Measurements from ENCODE around the gene TMEM98.
A peak's percentile ranks its signal among the peaks of the same experiment; 100 is the strongest.
"Not testable (repeated sequence)": the region's sequence is repeated elsewhere in the genome, so short reads cannot be mapped to it uniquely, and the experiment has no call there.

TMEM98 gene

DNA sequence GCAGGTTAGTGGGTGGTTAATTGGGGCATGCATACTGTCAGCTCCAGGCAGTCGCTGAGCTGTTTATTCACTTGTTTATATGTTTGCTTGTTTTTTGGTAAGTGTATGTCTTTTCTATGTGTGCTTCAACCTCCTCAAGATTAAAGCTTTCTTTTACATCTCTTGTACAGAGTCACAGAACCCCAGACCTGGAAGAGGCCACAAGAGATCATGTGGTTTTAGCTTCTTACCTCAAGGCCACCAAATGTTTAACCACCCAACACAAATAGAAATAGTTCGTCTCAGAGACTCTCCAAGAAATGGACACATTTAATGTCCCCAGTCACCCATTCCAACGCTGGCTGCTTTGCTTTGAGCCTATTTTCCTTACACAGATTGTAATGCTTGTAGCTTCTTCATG is 11.8 kb upstream of the TMEM98 start:
- DNase-seq, result no peak

- DNase-seq, result no peak
Measured at GRCh38 chr17:32917081-32917480, 10.9 kb upstream of the TMEM98 start.

GRCh38 chr17:32917842-32918241 is 10.1 kb upstream of the TMEM98 start:
- no peak for DNase-seq

DNA sequence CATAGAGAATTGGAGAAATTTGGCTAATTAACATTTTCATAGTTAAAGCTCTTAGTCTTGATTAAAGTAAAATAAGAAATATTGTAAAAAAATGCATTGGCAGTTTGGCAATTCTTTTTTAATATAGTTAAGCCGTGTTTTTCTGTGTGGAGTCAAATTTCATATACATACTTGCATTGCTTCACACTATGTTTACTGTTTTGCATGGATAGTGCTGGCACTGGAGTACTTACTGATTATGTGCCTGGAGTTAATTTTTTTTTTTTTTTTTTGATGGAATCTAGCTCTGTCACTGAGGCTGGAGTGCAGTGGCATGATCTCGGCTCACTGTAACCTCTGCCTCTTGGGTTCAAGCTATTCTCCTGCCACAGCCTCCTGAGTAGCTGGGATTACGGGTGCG is 8.1 kb upstream of the TMEM98 start:
- not testable (repeated sequence) for DNase-seq

GRCh38 chr17:32920293-32920692 is 7.7 kb upstream of the TMEM98 start:
- DNase-seq, result no peak

GRCh38 chr17:32921017-32921416 is 6.9 kb upstream of the TMEM98 start:
- DNase-seq, result no peak

DNA sequence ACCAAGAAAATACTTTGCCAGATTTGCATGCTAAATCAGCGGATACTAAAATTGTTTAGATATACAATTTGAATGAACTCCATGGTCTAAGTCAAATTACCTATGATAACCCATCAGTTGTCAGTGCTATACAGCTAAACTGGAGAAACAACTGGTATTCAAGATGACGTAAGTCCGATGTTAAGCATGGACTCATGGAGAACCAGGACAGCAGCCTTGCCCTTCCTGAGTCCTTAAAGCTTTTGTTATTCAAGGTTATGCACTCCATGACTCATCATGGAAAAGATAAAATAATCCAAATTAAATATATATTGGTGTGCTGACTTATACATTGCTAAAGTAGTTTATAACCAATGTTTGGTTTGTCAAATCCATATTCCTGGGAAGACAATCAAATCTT is 4.0 kb upstream of the TMEM98 start:
- not testable (repeated sequence) for DNase-seq

- DNase-seq, result no peak
Measured at GRCh38 chr17:32926183-32926582, 1.8 kb upstream of the TMEM98 start.

- not testable (repeated sequence) for DNase-seq
Measured at GRCh38 chr17:32926789-32927188, 1.2 kb upstream of the TMEM98 start.

DNA sequence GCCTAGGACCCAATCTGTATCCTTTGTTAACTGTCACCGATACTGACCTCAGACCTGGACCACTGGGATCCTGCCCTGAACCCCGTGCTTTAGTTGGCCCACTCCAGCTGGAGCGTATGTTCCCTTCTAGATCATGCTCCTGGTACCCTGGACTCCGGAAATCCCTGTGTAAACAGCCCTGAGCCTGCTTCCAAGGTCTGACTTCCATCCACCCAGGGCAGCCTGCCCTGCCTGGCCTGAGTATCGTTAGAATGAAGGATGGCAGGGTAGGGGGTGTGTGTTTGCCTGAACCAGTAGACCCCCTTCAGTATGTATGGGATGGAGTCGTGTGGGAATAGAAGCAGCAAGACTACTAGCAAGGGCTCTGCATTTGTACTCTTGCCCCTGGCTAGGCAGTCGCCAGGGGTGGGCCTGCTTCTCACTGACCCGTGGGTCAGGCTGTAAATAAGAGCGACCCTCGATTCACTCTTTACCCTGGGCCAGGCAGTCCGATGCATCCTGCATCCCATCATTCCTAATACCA is 691 bp upstream of the TMEM98 start:
- no peak for DNase-seq

GRCh38 chr17:32928586-32929535 is 908 bp downstream of the TMEM98 start:
- no peak for DNase-seq

DNA sequence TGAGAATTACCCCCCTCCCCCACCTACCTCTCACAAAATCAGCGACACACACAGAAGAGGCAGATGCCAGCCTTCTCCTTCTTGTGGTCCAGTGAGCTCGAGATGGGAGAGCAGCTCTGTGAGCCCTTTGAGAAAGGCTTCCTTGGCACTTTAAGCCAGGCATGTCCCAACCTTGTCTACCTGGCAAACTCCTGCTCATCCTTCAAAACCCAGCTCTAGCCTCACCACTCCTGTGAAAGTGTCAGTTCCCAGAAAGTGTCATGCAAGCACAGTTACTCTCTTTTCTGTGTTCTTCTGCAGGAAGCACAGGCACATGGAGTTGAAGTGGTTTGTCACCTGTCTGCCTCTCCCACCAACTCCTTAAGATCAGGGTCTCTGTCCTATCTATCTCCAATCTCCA is 1.6 kb downstream of the TMEM98 start:
- no peak for DNase-seq

GRCh38 chr17:32930512-32930911 is 2.6 kb downstream of the TMEM98 start:
- DNase-seq, result no peak

DNA sequence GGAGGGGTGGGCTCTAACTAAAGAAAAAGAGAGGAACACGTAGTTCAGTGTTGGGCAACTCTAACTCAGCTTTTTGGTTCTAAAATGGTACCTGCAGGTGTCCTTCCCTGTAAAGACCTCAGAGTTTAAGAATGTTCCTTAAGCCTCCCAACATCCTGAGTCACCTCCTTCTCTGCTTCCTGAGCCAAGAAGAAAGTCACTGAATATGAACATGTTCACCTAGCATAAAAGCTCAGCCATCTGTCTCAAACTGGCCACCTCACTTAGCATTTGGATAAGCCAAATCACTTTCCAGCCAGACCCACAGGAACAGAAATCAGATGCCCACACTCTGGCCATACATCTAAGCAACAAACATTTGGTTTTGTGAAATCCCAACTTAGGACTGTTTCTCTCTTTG is 3.7 kb downstream of the TMEM98 start:
- no peak for DNase-seq

DNA sequence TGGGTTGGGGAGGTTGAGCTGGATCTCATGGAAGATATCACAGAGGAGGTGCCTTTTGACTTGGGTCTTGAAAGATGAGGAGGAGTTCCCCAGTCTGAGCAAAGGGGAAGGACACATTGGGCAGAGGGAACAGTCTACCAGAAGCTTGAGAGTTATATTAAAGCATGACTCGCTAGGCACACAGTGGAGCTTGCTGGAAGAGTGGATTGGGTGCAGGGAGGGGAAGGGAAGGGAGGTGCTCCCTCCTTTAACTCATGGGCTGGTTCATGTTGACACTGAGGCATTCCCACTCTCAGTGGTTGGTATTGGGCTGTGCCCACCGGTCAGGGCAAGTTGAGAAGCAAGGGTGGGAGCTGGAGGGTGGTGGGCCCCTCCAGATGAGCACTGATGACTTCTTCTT is 5.9 kb downstream of the TMEM98 start:
- no peak for DNase-seq

GRCh38 chr17:32935726-32936125 is 7.8 kb downstream of the TMEM98 start:
- DNase-seq, result no peak

DNA sequence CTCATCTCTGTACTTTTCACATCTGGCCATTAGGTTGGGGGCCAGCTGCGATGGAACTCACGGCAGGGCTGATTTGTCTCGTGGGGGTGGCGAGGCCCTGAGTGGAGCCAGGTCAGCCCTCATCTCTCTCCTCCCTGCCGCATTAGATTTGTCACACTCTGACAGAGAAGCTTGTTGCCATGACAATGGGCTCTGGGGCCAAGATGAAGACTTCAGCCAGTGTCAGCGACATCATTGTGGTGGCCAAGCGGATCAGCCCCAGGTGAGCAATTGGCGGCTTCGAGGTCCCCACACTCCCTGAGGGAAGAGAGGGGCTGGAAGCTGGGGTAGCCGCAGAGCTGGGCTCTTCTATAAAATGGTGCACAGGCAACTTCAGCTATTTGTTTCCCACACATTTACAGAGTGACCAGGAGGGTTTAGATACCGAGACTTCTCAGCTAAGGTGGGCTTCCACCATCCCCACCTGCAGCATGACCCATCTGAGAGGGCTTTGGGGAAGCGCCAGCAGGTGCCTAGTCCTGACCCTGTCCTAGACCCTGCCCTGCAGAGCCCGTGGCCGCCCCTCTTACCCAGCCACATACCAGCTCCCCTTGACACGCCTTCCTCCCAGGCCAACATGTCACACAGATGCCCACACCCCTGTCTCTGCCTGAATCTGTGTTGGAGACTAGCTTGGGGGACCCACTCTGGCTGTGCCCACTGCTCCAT is 8.4 kb downstream of the TMEM98 start:
- DNase-seq, result no peak

DNA sequence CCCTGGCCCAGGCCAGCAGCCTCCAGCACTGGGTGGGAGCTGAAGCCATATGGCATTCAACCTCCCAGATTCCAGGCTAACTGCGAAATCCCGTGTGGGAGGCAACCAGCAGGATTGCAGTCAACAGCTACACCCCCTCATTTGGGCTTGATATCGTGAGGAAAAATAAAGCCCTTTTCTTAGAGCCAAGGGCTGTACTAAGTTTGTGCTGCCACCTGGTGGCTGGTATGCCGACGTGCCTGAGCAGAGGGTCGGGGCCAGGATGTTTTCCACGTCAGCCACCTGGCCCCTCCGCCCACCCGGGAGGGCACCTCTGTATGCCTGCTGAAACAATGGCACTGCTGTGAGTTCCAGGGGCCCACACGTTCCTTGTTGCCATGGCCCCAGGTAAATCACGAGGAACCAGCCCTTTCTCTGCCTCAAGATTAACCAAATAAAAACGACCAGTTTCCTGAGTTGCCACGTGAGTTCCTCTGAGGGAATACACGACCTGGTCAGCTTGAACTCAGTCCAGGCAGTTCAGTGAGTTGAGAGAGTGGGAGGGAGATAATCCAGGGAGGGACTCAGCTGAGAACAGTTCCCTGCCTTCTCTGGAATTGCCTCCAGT is 9.0 kb downstream of the TMEM98 start:
- DNase-seq, result peak; percentile 9

DNA sequence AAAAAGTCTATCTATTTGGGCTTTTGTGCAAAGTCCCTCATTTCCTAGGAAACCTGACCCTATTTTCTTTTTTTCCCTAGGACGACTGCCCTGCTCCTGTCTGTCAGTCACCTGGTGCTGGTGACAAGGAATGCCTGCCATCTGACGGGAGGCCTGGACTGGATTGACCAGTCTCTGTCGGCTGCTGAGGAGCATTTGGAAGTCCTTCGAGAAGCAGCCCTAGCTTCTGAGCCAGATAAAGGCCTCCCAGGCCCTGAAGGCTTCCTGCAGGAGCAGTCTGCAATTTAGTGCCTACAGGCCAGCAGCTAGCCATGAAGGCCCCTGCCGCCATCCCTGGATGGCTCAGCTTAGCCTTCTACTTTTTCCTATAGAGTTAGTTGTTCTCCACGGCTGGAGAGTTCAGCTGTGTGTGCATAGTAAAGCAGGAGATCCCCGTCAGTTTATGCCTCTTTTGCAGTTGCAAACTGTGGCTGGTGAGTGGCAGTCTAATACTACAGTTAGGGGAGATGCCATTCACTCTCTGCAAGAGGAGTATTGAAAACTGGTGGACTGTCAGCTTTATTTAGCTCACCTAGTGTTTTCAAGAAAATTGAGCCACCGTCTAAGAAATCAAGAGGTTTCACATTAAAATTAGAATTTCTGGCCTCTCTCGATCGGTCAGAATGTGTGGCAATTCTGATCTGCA is 12.9 kb downstream of the TMEM98 start:
- DNase-seq, result no peak

- no peak for DNase-seq
Measured at GRCh38 chr17:32941419-32942032, 13.6 kb downstream of the TMEM98 start.

GRCh38 chr17:32943206-32943605 is 15.3 kb downstream of the TMEM98 start:
- no peak for DNase-seq

DNA sequence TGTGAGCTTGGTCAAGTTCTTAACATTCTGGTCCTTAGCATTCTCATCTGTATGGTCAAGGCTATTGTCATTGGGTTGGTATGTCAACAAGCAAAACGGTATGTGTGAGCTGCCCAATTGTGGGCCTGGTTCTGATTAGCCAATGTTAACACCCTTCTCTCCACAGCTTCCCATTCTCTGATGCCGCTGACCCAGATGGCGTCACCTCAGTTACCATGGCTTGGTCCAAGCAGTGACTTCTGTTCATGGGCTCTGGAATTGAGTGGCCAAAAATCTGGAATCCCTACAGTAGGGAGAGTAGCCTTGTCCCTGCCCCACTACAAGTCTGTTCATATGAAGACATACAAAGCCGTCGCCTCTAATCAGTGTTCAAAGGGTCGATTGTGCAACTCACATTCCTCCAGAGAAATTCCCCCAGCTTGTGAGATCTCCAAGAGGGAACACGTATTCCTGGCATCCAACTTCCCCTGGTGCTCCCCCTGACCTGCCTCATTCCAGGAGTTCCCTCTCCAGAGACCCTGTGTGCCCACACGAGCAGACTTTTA is 15.8 kb downstream of the TMEM98 start:
- no peak for DNase-seq

Measured in MV-4-11 (cell line).